SK-N-MC (cell line): ENCODE measurements around the gene MX1.

Source experiments
- DNase-seq: peaks from one replicate; pipeline ENCODE4 v3.0.0-alpha.2; 2011; ENCODE audit warnings: low read depth, low spot score
- H3K27ac ChIP-seq: fragments of 200-600 bp; sonication (generic); 2 replicates; pipeline ENCODE4 v1.5.1; 2016; ENCODE audit warnings: mixed run types
- H3K36me3 ChIP-seq: fragments of 200-600 bp; sonication (generic); 2 replicates; pipeline ENCODE4 v1.6.1; 2017; ENCODE audit warnings: antibody characterized with exemption, low read length, mixed read lengths; ENCODE audit not compliant: insufficient read depth
- H3K4me3 ChIP-seq: fragments of 200-600 bp; sonication (generic); 2 replicates; pipeline ENCODE4 v1.5.1; 2016
- H3K9ac ChIP-seq: fragments of 200-600 bp; sonication (generic); 2 replicates; pipeline ENCODE4 v1.8.0; 2017; ENCODE audit warnings: mixed run types, mixed read lengths; ENCODE audit not compliant: insufficient read length
- H3K9me3 ChIP-seq: fragments of 200-600 bp; sonication (generic); 2 replicates; pipeline ENCODE4 v1.6.1; 2017; ENCODE audit warnings: low read depth, mild to moderate bottlenecking, antibody characterized with exemption, low read length, moderate library complexity, mixed read lengths
- EZH2 ChIP-seq: fragments of 200-600 bp; sonication (generic); IDR thresholded peaks from one replicate; pipeline ENCODE4 v1.6.1; 2017; ENCODE audit warnings: antibody characterized with exemption
- FOXP2 ChIP-seq: optimal IDR thresholded peaks from 2 replicates; pipeline ENCODE3; 2011; ENCODE audit warnings: mild to moderate bottlenecking, moderate library complexity; ENCODE audit not compliant: insufficient read depth; ENCODE audit errors: extremely low read length, control extremely low read depth
- POLR2AphosphoS5 ChIP-seq: IDR thresholded peaks from 2 replicates; pipeline ENCODE4 v1.6.1; 2012; ENCODE audit warnings: mild to moderate bottlenecking, low read depth, low read length, borderline replicate concordance

The MX1 gene

DNA sequence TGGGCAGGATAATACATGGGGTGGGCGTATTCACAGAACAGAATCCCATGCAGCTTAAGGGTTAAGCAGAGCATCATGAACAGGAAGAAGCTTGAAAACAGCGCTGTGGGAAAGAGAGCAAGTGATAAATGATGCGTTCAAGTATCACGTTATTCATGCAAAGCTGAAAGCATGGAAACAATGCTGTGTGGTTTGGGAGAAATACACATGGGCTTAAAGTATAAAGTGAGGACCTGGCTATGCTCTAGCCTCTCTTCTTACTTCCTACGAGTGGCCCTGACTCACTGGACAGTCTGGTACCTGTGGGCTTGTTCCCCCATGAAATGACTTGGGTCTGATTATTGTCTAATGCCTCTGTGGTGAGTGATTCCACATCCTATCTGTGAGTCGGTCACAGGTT is 56.3 kb downstream of the MX1 start:
- H3K36me3 ChIP-seq = no peaks in the 10 kb centered on the region
- TF ChIP-seq FOXP2 = no peak
- TF ChIP-seq POLR2AphosphoS5 = no peak
- no peak for TF ChIP-seq EZH2
- H3K9me3 ChIP-seq = no peaks in the 10 kb centered on the region
- H3K9ac ChIP-seq = no peak overlapping the region
- no peak overlapping the region for H3K4me3 ChIP-seq
- DNase-seq = no peak
- H3K27ac ChIP-seq = no peak overlapping the region

DNA sequence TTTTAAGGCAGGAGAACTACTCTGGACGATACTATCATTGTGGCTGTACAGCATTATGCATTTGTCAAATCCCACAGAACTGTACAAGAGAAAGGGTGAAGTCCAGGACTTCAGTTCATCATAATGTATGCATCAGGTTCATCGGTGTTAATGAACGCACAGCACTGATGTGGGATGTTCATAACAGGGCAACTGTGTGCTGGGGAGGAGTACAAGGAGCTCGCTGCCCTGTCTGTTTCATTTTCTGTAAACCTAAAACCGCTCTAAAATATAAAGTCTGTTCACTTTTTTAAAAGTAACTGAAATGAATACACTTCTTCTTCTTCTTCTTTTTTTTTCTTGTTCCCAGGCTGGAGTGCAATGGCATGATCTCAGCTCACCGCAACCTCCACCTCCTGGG is 56.9 kb downstream of the MX1 start:
- no peak for TF ChIP-seq EZH2
- no peak for TF ChIP-seq FOXP2
- TF ChIP-seq POLR2AphosphoS5 = no peak
- H3K9me3 ChIP-seq = no peaks in the 10 kb centered on the region
- H3K27ac ChIP-seq = no peak overlapping the region
- H3K36me3 ChIP-seq = no peaks in the 10 kb centered on the region
- H3K4me3 ChIP-seq = no peak overlapping the region
- no peak overlapping the region for H3K9ac ChIP-seq
- DNase-seq = no peak

DNA sequence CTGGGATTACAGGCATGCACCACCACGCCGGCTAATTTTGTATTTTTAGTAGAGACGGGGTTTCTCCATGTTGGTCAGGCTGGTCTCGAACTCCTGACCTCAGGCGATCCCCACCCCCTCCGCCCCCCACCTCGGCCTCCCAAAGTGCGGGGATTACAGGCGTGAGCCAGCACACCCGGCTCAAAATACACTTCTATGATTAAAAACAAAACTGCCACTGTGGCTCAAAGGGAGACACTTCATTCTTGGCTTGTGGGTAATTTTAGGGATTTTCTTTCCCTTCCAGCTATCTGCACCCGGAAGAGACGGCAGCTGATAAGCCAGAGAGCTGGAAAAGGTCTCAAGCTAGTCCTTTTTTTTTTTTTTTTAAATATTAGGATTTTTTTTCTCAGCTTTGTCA is 57.4 kb downstream of the MX1 start:
- Histone ChIP-seq H3K4me3 (no peak overlapping the region), H3K36me3 (no peaks in the 10 kb centered on the region), H3K9ac (no peak overlapping the region), H3K9me3 (no peaks in the 10 kb centered on the region), H3K27ac (no peak overlapping the region)
- DNase-seq = no peak
- TF ChIP-seq POLR2AphosphoS5 = no peak
- no peak for TF ChIP-seq FOXP2
- TF ChIP-seq EZH2 = no peak

DNA sequence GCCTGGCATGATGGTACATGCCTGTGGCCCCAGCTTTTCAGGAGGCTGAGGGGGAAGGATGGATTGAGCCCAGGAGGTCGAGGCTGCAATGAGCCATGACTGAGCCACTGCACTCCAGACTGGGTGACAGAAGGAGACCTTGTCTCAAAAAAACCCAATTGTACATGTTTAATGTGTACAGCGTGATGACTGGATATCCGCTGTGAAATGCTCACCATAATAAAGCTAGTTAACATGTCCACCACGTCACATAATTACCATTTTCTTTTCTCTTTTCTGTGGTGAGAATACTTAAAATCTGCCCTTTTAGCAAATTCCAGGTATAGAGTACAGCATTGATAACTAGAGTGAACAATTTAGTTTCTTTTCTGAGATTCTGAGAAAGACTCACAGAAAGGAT is 57.9 kb downstream of the MX1 start:
- no peak for DNase-seq
- no peak overlapping the region for H3K4me3 ChIP-seq
- no peaks in the 10 kb centered on the region for H3K36me3 ChIP-seq
- no peak overlapping the region for H3K9ac ChIP-seq
- H3K27ac ChIP-seq = no peak overlapping the region
- TF ChIP-seq EZH2 (no peak), FOXP2 (no peak), POLR2AphosphoS5 (no peak)
- H3K9me3 ChIP-seq = no peaks in the 10 kb centered on the region

DNA sequence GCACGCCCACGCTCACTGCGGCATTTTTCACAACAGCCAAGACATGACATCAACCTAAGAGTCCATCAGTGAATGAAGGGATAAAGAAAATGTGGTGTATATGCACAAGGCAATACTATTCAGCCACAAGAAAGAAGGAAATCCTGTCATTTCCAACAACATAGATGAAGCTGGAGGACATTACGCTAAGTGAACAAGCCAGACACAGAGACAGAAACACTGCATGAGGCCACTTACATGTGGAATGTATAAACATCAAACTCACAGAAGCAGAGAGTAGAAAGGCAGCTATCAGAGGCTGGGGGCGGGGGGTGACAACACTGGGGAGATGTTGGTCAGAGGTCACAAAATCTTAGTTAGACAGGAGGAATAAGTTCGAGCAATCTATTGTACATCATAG is 61.0 kb downstream of the MX1 start:
- no peaks in the 10 kb centered on the region for H3K36me3 ChIP-seq
- no peak for TF ChIP-seq FOXP2
- TF ChIP-seq POLR2AphosphoS5 = no peak
- TF ChIP-seq EZH2 = no peak

DNA sequence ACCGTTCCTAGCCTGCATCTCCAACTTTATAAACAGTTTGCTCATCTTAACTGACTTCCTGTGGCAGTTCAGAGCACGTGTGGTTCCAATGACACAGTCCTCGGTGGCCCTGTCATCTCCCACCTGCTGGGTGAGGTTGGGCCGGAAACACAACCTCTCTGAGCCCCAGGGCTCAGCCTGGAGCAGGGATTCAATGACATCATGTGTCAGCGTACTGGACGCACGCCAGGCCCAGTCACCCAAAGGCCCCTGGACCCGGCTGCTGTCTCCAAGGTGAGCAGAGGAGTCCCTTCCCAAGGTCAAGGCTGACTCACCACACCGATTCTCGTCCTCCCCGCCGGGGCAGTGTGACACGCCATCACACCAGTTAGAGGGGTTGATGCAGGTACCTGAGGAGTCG is 62.0 kb downstream of the MX1 start:
- no peak overlapping the region for H3K9ac ChIP-seq
- TF ChIP-seq POLR2AphosphoS5 = no peak
- TF ChIP-seq EZH2 = no peak
- TF ChIP-seq FOXP2 = no peak
- H3K27ac ChIP-seq = no peak overlapping the region
- no peak for DNase-seq
- no peaks in the 10 kb centered on the region for H3K36me3 ChIP-seq
- H3K4me3 ChIP-seq = no peak overlapping the region
- H3K9me3 ChIP-seq = no peaks in the 10 kb centered on the region

More for the DNA sequence above, 61.0 kb downstream of the MX1 start:
- no peak overlapping the region for H3K9ac ChIP-seq
- DNase-seq = no peak
- no peak overlapping the region for H3K4me3 ChIP-seq
- no peak overlapping the region for H3K27ac ChIP-seq
- no peaks in the 10 kb centered on the region for H3K9me3 ChIP-seq

DNA sequence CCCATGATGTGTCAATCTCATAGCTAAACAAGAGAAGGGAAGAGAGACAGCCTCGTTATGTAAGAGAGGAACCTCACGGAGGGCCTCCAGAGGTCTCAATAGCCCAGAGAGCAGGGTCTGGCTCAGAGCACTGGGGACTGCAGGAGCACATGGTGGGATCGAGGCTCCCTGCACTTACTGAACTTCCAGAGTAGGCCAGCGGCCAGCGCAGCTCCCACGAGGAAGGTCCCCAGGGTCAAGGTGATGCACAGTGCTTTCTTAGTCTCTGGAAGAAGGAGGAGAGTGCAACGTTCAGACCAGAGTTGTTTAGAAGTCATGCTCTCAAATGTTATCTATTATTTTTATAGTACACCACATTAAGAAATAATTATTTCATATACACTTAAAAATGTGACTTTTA is 63.3 kb downstream of the MX1 start:
- Histone ChIP-seq H3K9me3 (no peaks in the 10 kb centered on the region), H3K27ac (no peak overlapping the region), H3K9ac (no peak overlapping the region), H3K36me3 (no peaks in the 10 kb centered on the region), H3K4me3 (no peak overlapping the region)
- DNase-seq = no peak
- no peak for TF ChIP-seq POLR2AphosphoS5
- no peak for TF ChIP-seq FOXP2
- TF ChIP-seq EZH2 = no peak

DNA sequence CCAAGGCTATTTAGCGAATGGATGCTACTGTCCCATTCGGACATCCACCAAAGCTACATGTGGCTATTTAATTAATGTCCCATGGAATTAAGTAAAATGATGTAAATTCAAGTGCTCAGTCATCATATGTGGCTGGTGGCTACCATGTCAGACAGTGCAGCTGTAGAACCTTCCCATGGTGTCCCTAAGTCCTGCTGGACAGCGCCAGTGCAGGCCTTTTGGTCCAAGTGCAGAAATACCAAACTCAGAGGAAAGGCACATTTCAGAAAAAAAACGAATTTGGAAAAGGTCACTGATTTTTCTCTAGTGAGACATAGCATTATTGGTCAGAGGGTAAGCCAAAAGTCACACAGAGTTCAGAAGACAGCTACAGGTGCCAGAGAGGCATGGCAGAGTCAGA is 64.3 kb downstream of the MX1 start:
- no peak overlapping the region for H3K9ac ChIP-seq
- no peak overlapping the region for H3K4me3 ChIP-seq
- no peak overlapping the region for H3K27ac ChIP-seq
- TF ChIP-seq FOXP2 (no peak), EZH2 (no peak), POLR2AphosphoS5 (no peak)
- H3K36me3 ChIP-seq = no peaks in the 10 kb centered on the region
- no peaks in the 10 kb centered on the region for H3K9me3 ChIP-seq
- no peak for DNase-seq

DNA sequence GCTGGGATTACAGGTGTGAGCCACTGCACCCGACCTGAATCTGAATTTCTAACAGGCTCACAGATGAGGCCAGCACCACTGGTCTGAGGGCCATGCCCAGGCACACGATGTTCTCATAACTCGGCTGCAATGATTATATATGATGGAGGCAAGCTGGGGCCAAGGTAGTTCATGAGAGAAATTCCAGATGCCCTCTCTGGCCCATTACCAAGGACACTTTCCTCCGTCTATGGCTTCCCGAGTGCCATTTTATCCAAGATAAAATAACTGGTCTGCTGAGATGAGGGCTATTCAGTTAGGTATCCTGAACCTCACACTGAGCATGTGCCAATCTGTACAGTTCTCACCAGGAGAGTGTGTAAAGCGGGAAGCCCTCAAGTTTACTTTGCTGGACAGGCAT is 65.4 kb downstream of the MX1 start:
- Histone ChIP-seq H3K4me3 (no peak overlapping the region), H3K9ac (no peak overlapping the region), H3K9me3 (no peaks in the 10 kb centered on the region), H3K27ac (no peak overlapping the region), H3K36me3 (no peaks in the 10 kb centered on the region)
- no peak for DNase-seq
- TF ChIP-seq EZH2 (no peak), FOXP2 (no peak), POLR2AphosphoS5 (no peak)

DNA sequence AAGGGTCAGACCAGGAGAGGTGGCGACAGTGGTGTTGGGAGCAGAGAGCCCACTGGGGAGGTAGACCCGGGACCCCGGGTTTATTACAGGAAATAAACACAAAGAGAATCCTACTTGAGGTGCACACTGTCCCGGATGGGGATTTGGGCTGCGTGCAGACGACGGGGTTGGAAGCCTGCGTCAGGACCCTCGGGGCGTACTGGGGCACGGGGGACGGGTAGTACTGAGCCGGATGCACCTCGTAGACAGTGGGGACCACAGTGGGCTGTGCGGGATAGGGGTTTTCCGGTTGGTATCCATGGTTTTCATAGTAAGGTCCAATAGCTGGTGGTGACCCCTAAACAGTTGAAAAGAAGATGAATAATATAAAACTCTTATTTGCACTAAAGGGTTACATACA is 68.2 kb downstream of the MX1 start:
- TF ChIP-seq FOXP2 (no peak), POLR2AphosphoS5 (no peak), EZH2 (no peak)
- H3K9ac ChIP-seq = no peak overlapping the region

More for the DNA sequence above, 68.2 kb downstream of the MX1 start:
- DNase-seq = no peak
- H3K9me3 ChIP-seq = no peaks in the 10 kb centered on the region
- no peak overlapping the region for H3K27ac ChIP-seq
- H3K4me3 ChIP-seq = no peak overlapping the region
- H3K36me3 ChIP-seq = no peaks in the 10 kb centered on the region
